ENCODE results near the gene LINGO1. TPM values are rescaled to one million over a fixed set of nuclear protein-coding genes. Genes with fewer than 3 reads are reported as not detected.
A peak's percentile ranks its signal among the peaks of the same experiment; 100 is the strongest.

Gene LINGO1
- total and polyA plus RNA-seq, 2 of the 8 experiments (the other 6 are each of a cell fraction or from before 2014, with no cell fraction given): 57.1 to 114 TPM

- no peaks in the 10 kb centered on the region for H3K79me2 ChIP-seq (ENCODE audit: control insufficient read depth in 1 of 2, insufficient read depth in 2 of 2, low read length in 2 of 2)
- no peak overlapping the region for H4K8ac ChIP-seq (ENCODE audit: extremely low read depth, insufficient read depth, low read length)
- no peak overlapping the region for H2AFZ ChIP-seq (ENCODE audit: low read length)
- H3K4ac ChIP-seq (replicated peaks; ENCODE audit: insufficient read length, low read depth, low read length): no peak overlapping the region
- H3K79me1 ChIP-seq (ENCODE audit: low read depth, low read length): no peaks in the 10 kb centered on the region
- TF ChIP-seq ASH2L (IDR thresholded peaks at IDR 0.05; ENCODE audit: low read length): no peak
- no peak for TF ChIP-seq SIRT6 (IDR thresholded peaks at IDR 0.05; ENCODE audit: low read length)
- no peak for TF ChIP-seq CTBP2 (IDR thresholded peaks at IDR 0.05; ENCODE audit: borderline replicate concordance, insufficient read depth, insufficient read length, low read length)
- no peak for TF ChIP-seq NRF1 (IDR thresholded peaks at IDR 0.05; ENCODE audit: low read depth, low read length)
- no peak for TF ChIP-seq BRCA1 (IDR thresholded peaks at IDR 0.05; ENCODE audit: low read depth, low read length)
- no peak overlapping the region for H3K14ac ChIP-seq (ENCODE audit: insufficient read length)
- no peak overlapping the region for H3K56ac ChIP-seq (replicated peaks; ENCODE audit: insufficient read length, low read depth, low read length)
- H3K23me2 ChIP-seq (ENCODE audit: low read depth, low read length): 0 out of 2 replicates have a peak, but pooled peaks cover 2% of the 10 kb centered on the region
- H2BK15ac ChIP-seq (ENCODE audit: low read length): 0 out of 2 replicates have a peak overlapping the region, but pooled peaks have one; percentile 31
- no peak overlapping the region for H3K18ac ChIP-seq (ENCODE audit: extremely low read depth, low read length)
- CTCF ChIA-PET (ENCODE audit: partially characterized antibody): interaction anchor here (0.6 to 7.2 kb wide), 7 partner anchors 8 to 112 kb away, joined by 3 to 74 read pairs (median 6); no protein-coding TSS in a partner anchor
- H3K4me3 ChIP-seq (ENCODE audit: extremely low read depth in 1 of 4, insufficient read depth in 2 of 4, low read depth in 3 of 4, low read length in 4 of 4): no peak overlapping the region
- H3K4me1 ChIP-seq (replicated peaks in 1 of 4; ENCODE audit: control insufficient read depth in 3 of 4, insufficient read depth in 4 of 4, low read length in 3 of 4): peaks cover 0 to 1% (median 0%) of the 10 kb centered on the region in 4 experiments; a peak in 2 of 7 replicates
- H2BK20ac ChIP-seq (ENCODE audit: low read length): no peak overlapping the region
- 90% methylated on average over 14 of the region's 15 CpGs; no CpG with 5 or more reads in 1 of the 2 experiments for WGBS, 2 experiments (ENCODE audit: extremely low coverage in 1 of 2, insufficient coverage in 1 of 2, insufficient read length in 1 of 2, insufficient replicate concordance in 2 of 2, low coverage in 1 of 2, low lambda C conversion rate in 2 of 2, missing lambda C conversion rate in 1 of 2)
- no peak overlapping the region for H4K5ac ChIP-seq (ENCODE audit: insufficient read length, low read depth, low read length)
- no peaks in the 10 kb centered on the region for H4K20me1 ChIP-seq (replicated peaks in 1 of 2; ENCODE audit: control insufficient read depth in 1 of 2, insufficient read depth in 2 of 2, low read length in 2 of 2)
- no peak overlapping the region for H2BK120ac ChIP-seq (replicated peaks; ENCODE audit: low read depth, low read length)
- H2BK5ac ChIP-seq (ENCODE audit: low read depth, low read length): no peak overlapping the region
- H2AK5ac ChIP-seq (ENCODE audit: low read depth, low read length): no peak overlapping the region
- no peaks in the 10 kb centered on the region for H3K36me3 ChIP-seq (ENCODE audit: control insufficient read depth in 2 of 4, insufficient read depth in 4 of 4, low read length in 3 of 4)
- no peaks in the 10 kb centered on the region for H3K9me3 ChIP-seq (ENCODE audit: insufficient read depth in 2 of 2, low read depth in 1 of 2, low read length in 1 of 2)
- H4K91ac ChIP-seq (replicated peaks; ENCODE audit: insufficient read length, low read length): no peak overlapping the region
- no peak overlapping the region for H3K27ac ChIP-seq (ENCODE audit: low read depth, low read length)
- H3K27me3 ChIP-seq (replicated peaks in 1 of 4; ENCODE audit: control insufficient read depth in 3 of 4, extremely low read depth in 1 of 4, insufficient read depth in 3 of 4, low read length in 3 of 4): no peaks in the 10 kb centered on the region
- H3K23ac ChIP-seq (ENCODE audit: insufficient read length): no peak overlapping the region
- H2BK12ac ChIP-seq (ENCODE audit: low read depth, low read length): no peak overlapping the region
- POLR2A ChIA-PET (ENCODE audit: partially characterized antibody): interaction anchor here (0.5 to 1.2 kb wide), 4 partner anchors 9 to 893 kb away, joined by 3 to 4 read pairs (median 4); no protein-coding TSS in a partner anchor
- no peak overlapping the region for H3K9ac ChIP-seq (replicated peaks in 1 of 4; ENCODE audit: extremely low read depth in 1 of 4, low read depth in 3 of 4, low read length in 3 of 4)
- DNase-seq (ENCODE audit: low read depth in 1 of 2, low spot score in 2 of 2) (no peak), FAIRE-seq (no peak)
- no peak overlapping the region for H3K4me2 ChIP-seq (ENCODE audit: insufficient read depth in 1 of 2, low read depth in 2 of 2, low read length in 2 of 2)
Observed at GRCh38 chr15:77578641-77579372, 53.9 kb downstream of the LINGO1 start.

Measured in H1 (cell line).